HG02588 (cell line): ENCODE results near the gene RBM4B.

Experiments used
- ATAC-seq: cut with Tn5 transposase; IDR thresholded peaks from one replicate; pipeline ENCODE4 v1.9.1; 2021; ENCODE audit warnings: mild to moderate bottlenecking, moderate library complexity; ENCODE audit not compliant: unreplicated experiment

Gene RBM4B

DNA sequence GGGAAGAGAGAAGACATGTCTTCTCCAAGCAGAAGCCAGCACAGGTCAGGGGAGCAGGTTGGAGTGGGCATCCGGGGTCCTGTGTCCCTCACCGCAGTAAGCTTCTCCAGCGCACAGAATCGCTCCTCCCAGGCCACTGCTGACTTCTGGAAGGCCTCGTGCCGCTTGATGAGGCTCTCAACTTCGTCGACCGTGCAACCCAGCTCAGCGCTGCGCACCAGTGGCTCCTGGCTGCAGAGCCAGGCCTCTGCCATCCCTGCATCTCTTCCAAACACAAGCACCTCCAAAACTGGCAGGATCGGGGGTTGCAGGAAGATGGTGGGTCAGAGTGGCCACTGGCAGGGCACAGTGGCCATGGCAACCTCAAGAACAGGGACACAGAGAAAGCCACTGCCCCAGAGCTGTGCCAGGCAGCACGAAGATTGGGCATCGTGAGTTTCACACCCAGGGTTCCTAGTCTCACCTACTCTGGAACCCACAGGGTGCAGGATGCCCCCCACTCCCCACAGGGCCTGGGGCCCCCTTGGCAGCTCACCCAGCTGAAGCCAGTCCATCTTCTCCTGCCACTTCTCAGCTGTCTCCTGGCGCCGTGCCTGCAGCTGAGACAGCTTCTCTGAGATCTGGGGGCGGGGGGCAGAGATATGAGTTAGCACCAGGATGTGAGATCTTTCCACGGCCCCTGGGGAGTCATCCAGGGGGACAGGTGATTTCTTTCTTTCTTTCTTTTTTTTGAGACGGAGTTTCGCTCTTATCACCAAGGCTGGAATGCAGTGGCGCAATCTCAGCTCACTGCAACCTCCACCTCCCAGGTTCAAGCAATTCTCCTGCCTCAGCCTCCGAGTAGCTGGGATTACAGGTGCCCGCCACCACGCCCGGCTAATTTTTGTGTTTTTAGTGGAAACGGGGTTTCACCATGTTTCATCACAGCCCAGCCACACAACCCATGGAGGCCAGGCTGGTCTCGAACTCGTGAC, 11.2 kb upstream of the RBM4B start:
- ATAC-seq = no peak

- ATAC-seq = no peak
These were observed 10.2 kb upstream of the RBM4B start for GRCh38 chr11:66687831-66688281.

DNA sequence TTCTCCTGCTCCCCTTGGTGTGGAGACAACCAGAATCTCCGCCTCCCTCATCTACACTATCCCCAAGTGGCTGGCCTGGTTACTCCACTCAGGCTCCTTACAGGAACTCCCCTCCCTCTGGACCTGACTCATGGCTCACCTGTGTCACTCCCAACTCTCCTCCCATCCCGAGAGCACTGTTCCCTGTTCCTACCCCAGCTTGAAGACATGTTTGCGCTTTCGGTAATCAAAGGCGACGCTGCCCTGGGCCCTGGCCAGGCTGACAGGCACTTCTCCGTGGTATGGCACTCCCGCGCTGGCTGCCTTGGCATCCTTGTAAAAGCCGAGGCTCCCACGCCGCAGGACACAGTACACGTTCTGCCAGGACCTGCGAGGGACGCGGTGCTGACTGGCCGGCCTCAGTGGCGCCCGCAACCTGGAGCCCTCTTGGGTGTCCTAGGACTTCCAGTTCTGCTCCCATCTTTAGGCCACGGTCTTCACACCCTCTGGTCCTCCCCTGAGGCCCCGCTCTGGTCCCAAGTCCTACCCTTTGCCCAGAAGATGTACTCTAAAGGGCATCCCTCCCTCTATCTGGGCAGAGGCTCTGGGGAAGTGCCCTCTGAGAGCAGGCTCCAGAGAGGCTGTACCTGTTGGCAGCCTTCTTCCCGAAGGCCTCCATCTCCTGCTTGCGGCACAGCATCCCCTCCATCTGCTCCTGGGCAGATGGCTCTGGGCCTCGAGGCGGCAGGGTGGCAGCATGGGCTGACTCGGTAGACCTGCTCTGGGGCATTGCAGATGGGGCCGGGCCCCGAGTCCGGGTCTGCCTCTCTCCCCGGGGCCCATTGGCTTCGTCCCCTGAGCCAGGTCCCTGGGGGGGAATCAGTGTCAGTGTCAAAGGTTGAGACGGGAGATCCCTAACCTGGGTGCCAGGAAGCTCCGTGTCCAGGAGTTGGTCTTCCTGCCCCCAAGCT, 9.4 kb upstream of the RBM4B start:
- no peak for ATAC-seq

GRCh38 chr11:66686100-66686785, 8.6 kb upstream of the RBM4B start:
- ATAC-seq = no peak

- ATAC-seq = no peak
These were observed 7.8 kb upstream of the RBM4B start for GRCh38 chr11:66685276-66686099.

DNA sequence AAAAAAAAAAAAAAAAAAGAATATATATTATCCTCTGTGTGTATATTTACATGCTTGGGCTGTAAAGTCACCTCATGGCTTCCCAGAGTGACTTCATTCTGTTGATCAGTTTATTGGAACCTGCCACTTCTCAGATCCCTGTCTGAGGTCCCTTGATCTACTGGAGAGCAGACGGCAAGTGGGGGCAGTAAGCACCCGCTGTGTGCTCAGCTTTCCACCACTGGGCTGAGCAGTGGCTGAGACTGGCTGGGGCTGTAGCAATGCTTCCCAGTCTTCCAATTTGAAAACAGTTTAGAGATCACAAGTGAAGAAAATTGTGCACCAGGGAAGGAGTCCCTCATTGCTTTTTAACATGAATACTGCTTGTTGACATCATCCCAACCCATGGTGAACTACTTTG, 6.9 kb upstream of the RBM4B start:
- no peak for ATAC-seq

DNA sequence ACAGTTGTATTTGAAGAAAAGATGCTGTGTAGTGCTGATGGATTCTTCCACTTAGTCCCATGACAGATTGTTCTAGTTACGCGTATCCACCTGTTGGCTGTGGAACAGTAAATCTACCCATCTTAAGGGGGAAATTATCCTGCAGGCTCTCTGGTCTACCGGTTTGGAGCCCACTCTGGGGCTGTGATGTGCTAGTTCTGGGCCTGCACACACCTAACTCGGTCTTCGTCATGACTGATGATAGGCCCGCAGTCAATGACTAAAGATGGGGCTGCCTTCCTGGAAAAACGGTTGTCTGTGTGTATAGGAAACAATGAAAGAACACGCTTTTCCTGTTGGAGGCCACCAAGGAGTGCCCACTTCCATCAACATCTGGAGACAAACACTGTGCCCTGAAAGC, 6.2 kb upstream of the RBM4B start:
- no peak for ATAC-seq

- no peak for ATAC-seq
These were observed 3.4 kb upstream of the RBM4B start for GRCh38 chr11:66680966-66681645.

DNA sequence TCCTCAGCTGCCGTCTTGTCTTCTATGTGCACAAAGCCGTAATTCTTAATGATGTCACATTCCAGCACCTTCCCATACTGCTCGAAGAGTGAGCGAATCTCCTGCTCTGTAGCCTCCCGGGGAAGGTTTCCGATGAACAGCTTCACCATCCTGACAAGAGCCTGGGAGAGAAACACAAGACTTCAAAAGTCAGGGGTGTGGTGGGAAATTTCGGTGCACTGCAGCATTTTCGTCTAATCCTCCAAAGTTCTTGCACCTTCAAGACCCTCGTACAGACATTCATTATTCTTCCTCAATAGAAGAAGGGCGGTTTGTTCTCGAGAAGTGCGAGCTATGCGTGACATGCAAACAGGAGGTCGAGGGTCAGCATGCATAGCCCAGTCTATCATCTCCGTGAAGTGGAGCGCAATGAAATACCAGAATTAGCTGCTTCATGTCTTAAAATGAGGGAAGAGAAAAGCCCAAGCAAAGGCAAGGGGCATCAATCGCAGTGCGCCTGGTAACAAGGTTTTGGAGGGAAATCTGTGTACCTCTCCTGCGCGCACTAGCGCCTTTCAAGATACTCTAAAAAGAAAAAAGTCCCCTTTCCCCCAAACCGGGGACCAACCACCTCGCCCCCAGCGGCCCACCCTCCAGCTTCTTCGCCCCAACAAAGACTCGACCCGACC, 622 bp downstream of the RBM4B start:
- ATAC-seq = no peak

DNA sequence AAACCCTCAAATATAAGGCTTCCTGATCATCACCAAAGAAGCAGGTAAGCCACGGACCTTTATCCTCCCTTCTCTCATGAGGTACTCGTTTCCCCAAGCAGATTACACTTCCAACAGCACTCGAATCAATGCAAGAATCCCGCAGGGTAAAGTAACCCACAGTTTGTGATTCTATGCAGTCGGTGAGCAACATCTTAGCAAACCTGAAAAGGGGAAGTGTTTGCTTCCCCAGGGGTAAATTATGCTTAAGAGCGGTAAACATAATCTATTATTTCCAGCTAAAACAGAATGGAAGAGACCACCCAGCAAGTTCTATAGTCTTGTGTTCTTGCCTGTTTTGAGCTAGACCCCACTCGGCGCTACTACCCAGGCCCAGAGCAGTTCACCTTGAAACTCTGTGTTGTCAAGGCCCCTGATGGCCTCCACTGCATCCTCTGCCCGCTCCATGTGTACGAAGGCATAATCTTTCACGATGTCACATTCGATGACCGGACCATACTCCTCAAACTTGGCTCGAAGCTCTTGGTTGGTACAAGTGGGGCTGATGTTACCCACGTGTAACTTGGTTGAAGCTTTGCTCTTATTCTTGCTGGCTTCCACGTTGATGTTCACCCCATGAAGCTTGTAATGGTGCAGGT, 1.3 kb downstream of the RBM4B start:
- ATAC-seq = no peak

DNA sequence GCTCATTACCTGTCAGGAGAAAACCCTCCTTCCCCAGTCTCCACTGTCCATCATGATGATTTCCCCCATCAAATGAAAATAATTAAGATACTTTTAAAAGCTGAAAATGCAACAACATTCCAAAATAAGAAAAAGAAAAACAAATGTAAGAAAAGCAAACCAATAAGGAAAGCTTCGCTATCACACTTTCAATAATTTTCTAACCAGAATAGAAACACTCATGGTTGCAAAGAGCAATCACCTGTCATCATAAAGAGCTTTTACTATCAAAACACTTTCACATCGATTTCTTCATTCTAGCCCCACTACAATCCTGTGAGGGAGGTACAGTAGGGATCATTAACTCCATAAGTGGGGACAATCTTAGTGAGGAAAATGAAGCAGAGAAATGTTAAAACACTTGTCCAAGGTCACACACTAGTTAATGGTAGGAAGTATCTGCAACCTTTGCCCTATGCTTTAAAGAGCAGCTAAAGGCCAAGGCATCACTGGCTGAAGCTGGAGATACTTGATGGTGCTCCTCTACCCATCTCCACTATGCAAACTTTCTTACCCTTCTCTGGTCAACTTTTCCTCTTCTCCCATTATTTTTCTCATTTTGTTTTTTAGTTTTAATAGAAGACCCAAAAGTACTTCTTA, 2.6 kb downstream of the RBM4B start:
- no peak for ATAC-seq

- no peak for ATAC-seq
These were observed 6.9 kb downstream of the RBM4B start for GRCh38 chr11:66670816-66671215.

- ATAC-seq = no peak
These were observed 12.3 kb downstream of the RBM4B start for GRCh38 chr11:66665369-66665768.

DNA sequence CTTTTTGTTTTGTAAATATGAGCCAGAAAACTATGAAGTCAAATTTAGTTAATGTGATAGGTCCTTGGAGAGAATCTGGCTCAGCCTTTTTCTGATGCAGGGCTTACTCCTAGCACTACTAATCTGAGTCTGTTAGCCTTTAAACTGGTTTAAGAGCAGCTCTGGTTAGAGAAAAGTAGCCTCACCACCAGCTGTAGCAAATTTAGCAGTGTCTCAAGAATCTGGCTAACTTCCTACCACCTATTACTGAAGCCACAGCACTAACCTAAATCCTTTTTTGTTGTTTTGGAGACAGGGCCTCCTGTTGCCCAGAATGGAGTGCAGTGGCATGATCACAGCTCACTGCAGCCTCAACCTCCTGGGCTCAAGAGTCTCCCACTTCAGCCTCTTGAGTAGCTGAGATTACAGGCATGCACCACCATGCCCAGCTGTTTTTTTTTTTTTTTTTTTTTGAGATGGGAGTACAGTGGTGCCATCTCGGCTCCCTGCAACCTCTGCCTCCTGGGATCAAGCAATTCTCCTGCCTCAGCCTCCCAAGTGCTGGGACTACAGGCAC, 13.9 kb downstream of the RBM4B start:
- no peak for ATAC-seq

DNA sequence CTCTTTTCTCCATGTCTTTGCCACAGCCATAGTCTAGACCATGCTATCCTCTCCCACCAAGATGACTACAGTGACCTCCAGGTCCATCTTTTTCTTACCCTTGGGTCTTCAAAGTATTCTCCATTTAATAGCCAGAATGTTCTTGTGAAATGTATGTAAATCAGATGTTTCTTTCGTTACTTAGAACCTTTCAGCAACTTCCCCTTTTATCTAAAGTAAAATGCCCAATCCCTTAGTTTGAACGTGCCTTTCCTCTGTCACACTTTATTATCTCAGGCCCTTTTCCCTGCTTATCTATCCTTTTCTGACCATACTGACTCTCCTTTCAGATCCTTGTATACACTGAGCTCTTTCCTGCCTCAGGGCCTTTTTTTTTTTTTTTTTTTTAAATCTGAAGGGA, 17.9 kb downstream of the RBM4B start:
- ATAC-seq = no peak

DNA sequence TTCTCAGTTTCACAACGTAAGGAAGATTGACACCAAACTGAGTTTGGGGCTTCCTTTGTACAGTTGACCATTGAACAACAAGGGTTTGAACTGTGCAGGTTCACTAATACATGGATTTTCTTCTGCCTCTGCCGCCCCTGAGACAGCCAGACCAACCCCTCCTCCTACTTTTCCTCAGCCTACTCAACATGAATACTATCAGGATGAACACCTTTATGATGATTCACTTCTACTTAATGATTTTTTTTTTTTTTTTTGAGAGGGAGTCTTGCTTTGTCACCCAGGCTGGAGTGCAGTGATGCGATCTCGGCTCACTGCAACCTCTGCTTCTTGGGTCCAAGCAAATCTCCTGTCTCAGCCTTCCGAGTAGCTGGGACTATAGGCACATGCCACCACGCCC, 24.6 kb downstream of the RBM4B start:
- ATAC-seq = no peak

GRCh38 chr11:66652651-66653050, 25.0 kb downstream of the RBM4B start:
- ATAC-seq = no peak

DNA sequence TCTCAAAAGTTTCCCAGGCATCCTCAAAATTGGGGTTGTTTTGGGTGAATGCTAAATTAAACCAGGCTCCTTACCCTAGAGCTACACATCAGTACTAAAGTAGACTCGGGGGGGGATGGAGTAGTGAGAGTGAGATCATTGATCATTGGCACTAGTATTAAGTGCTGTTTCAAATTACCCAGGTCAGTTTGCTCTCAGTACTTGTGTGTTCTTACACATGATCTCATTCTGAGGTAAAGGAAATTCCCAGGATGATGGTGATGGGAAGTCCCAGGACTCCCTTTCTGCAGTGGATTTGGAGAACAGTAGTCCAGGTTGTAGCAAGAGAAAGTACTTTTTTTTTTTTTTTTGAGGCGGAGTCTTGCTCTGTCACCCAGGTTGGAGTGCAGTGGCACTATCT, 26.7 kb downstream of the RBM4B start:
- ATAC-seq = no peak
